Tracheal epithelial cell (primary cell): ENCODE data around the gene PRMT5. TPM values are rescaled to one million over a fixed set of nuclear protein-coding genes. Genes with fewer than 3 reads are reported as not detected.

Experiments
- total RNA-seq: library from RNA; depleted of rRNA; stranded (reverse); fragments of >200 nt; gene quantifications from 2 replicates; pipeline ENCODE4 v1.2.1, GENCODE V29; 2014

Gene PRMT5
- 80.4 and 83.9 TPM in 2 replicates for total RNA-seq

DNA sequence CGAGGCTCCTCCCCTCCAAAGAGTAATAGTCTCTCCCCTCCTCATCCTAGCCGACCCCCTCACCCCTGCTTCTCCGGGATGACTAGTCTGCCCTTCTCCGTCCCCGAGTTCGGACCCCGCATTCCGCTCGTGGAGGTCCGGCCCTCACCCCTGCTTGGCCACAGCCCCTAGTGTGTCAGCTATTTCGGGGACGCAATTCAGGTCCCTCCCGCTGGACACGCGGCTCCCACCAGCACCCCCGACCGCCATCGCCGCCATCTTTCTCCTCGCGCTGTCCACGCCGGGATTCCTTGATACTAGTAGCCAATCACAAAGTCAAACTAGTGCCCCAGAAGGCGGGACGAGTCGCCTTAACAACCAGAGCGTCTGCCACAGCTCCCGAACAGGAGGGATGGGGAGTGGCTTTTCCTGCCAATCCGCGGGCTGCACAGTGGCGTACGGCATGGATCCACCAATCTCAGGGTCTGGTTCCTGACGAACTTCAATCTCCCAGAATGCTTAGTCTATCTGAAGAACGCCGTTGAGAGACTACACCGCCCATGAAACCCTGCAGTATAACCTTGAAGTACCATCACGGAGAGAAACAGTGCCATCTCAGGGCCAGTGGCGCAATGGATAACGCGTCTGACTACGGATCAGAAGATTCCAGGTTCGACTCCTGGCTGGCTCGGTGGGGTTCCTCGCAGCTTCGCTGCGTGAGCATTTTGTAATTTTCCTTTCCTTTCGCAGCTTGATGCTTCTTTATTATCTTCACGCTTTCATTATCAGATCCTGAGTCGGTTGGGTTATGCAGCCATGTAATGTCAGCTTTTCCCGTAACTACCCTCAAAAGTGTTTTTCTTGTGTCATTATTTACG, at the start of gene PRMT5:
PRMT5 (minus strand) TSS at position 273 of the 857 bp plus-strand sequence; CDS start at position 258, 15 bp downstream.

DNA sequence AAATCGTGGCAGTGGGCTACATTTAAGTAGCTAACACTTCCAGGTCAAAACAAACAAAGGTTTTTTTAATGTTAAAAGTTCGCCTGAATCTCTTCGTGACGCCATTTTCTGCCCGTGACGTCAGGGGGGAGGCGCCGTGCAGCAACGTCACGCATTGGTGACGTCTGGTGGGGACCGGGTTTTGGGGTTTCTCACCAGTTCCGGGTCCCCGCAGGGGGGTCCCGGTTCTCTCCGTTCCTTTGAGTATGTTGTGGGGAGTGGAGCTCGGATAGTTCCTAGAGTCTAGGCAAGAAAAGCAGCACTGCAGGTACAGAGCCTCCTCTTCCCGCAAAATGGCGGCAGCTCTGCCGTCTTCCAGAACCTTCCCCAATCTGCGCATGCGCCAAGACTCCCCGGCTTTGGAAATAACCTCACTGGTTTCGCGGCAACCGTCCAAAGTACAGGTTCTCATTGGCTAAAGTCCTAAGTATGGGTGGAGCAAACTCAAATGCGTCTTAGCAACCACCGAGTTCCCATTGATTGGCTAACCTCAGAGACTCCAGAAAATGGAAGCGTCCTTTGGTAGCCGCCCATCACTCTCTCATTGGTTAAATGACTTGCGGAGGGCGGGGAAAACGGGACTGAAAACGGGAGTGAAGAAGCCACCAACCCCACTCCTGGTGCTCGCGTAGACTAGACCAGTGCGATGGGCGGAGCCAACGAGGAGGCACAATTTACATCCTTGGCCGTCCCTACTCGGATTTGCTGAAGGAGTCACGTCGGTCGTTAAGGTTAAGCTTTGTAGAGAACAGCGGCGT, 10.2 kb downstream of the PRMT5 start, which contains the start of gene RBM23:
RBM23 (minus strand) TSS at position 346 of the 797 bp plus-strand sequence.

DNA sequence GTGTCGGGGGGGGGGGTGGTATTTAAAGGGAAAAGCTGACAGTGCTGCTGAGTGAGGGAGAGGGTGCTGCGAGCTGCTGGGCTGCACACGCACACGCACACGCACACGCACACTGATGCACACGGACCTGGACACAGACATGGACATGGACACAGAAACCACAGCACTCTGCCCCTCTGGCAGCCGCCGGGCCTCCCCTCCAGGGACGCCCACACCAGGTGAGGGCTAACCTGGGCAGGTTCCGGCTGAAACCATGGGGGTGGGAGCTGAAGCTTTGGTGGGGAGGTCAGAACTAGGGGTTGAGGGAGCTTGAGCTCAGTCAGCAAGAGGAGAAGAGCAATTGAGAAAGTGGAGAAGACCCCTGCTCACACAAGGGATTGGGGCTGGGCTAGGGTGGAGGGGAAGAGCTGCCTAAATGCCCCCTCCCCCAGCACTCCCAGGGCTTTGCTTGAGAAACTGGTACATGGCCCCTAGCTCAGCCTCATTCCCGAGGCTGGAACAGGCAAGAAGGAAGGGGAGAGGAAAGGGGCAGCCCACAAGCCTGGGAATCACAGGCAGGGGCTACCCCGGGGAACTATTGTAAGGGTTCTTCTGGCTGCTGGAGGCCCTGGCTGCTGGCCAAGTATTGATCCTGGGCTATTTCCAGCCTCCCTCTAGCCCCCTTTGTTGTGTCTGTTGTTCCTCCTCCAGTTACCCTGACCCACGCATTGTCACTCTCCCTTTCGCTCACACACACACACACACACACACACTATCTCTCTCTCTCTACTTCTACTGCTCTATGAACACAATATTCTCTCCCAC, 45.8 kb downstream of the PRMT5 start, which contains the start of gene REM2:
REM2 (plus strand) TSS at position 50 of the 804 bp plus-strand sequence; CDS start at position 116, 66 bp downstream.

DNA sequence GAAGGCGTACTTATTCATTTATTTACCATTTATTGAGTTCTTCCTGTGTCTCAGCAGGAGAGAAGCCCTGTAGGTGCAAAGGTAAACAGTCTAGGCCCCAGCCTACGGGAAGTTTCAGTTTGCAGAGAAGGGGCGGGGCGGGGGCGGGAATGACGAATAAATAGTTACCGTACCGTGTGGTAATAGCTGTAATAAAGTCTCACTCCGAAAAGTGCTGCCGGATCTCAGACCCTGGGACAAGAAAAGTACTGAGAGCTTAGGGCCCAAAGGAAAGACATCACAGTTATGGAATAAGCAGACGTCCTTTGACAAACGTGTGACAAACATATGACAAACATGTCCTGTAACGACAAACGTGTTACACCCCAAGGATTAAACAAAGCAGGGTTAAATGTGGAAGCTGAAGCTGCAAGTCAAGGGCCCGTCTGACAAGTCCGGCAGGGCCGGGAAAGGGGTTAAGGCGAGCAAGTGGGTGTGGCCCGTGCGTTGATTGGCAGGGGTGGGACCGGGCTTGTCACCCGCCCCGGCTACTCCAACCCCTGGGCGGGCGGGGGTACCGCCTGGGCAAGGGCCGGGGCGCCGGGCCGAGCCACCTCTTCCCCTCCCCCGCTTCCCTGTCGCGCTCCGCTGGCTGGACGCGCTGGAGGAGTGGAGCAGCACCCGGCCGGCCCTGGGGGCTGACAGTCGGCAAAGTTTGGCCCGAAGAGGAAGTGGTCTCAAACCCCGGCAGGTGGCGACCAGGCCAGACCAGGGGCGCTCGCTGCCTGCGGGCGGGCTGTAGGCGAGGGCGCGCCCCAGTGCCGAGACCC, 57.7 kb downstream of the PRMT5 start, which contains the start of gene LRP10:
LRP10 (plus strand) TSS at position 517 of the 809 bp plus-strand sequence. CDS start 564 bp downstream, outside the sequence.

Other genes with a start within 250 kb of the PRMT5 start
- 39.8 and 56.9 TPM in 2 replicates for gene OXA1L, start 162.7 kb downstream of the PRMT5 start, total RNA-seq
- gene SLC7A7, start 113.9 kb downstream of the PRMT5 start, total RNA-seq: 0.43 and 3.1 TPM in 2 replicates
- gene MRPL52, start 99.5 kb downstream of the PRMT5 start, total RNA-seq: 28.9 and 30.1 TPM in 2 replicates
- 151 and 263 TPM in 2 replicates for gene MMP14, start 92.8 kb downstream of the PRMT5 start, total RNA-seq
- 52.9 and 61.2 TPM in 2 replicates for gene LRP10, start 57.6 kb downstream of the PRMT5 start, total RNA-seq
- gene REM2, start 46.2 kb downstream of the PRMT5 start, total RNA-seq: 0.43 TPM in 1 of 2 replicates, not detected in the other
- gene RBM23, start 10.2 kb downstream of the PRMT5 start, total RNA-seq: 48.9 and 70.8 TPM in 2 replicates
- 51.6 and 150 TPM in 2 replicates for gene HAUS4, start 27.7 kb upstream of the PRMT5 start, total RNA-seq
- 250 and 322 TPM in 2 replicates for gene AJUBA, start 53.2 kb upstream of the PRMT5 start, total RNA-seq
- gene C14orf93, start 80.8 kb upstream of the PRMT5 start, total RNA-seq: 13.0 and 20.5 TPM in 2 replicates
- gene PSMB5, start 105.5 kb upstream of the PRMT5 start, total RNA-seq: 186 and 259 TPM in 2 replicates
- not detected in 2 replicates for gene PSMB11, start 112.8 kb upstream of the PRMT5 start, total RNA-seq
- 3.4 and 4.3 TPM in 2 replicates for gene CDH24, start 128.1 kb upstream of the PRMT5 start, total RNA-seq
- gene ACIN1, start 165.8 kb upstream of the PRMT5 start, total RNA-seq: 25.8 and 31.8 TPM in 2 replicates
- 27.7 and 43.1 TPM in 2 replicates for gene C14orf119, start 166.1 kb upstream of the PRMT5 start, total RNA-seq
- not detected in 2 replicates for gene CIROP, start 175.6 kb upstream of the PRMT5 start, total RNA-seq
- gene CEBPE, start 189.9 kb upstream of the PRMT5 start, total RNA-seq: not detected in 2 replicates